Hematopoietic multipotent progenitor cell treated with erythropoietin and hydrocortisone succinate and interleukin-3 and kit ligand, for 17 days (in vitro differentiated cells): ENCODE results near the gene FBXO44.
"Not testable (repeated sequence)": the region's sequence is repeated elsewhere in the genome, so short reads cannot be mapped to it uniquely, and the experiment has no call there.

ENCODE experiments used
- DNase-seq: peaks from one replicate; pipeline ENCODE4 v3.0.0-alpha.2; 2015; ENCODE audit warnings: low spot score

FBXO44 gene, protein sequence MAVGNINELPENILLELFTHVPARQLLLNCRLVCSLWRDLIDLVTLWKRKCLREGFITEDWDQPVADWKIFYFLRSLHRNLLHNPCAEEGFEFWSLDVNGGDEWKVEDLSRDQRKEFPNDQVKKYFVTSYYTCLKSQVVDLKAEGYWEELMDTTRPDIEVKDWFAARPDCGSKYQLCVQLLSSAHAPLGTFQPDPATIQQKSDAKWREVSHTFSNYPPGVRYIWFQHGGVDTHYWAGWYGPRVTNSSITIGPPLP

DNA sequence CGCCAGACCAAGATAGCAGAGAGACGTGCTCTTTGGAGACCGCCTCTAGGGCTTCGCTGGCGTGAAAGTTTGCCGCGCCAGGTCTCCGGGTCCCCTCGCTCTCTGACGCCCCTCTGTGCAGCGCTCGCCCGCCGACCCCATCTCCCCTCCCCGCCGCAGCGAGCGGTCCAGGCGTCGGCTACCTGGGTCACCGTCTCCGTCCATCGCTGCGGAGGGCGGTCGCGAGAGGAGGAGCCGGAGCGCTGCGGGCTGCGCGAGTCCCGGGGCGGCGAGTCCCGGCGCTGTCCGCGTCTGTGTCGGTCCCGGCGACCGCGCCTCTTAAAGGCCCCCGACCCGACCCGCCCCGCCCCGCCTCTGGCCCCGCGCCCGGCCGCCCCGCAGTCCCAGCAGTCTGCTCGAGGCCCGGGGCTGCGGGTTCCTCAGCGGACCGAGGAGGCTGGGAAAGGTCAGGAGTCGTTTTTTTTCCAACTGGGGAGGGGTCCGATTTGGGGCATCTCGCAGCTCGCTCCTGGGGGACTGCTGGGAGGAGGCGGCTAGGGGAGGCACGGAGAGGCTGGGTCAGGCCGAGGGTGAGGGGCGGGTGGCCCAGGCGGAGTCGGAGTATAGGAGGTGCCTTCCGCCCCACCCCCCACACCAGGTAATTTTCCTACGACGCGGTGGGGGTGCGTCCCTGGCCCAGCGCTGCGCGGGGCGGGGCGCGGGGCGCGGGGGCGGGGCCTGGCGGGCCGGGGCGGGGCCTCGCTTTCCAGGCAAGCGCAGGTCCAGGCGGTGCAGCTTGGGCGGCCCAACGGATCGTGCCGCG is at the start of gene FBXO44, which contains the start of gene FBXO2:
Gene FBXO44, plus strand, starts transcription at position 741 of the 802 bp plus-strand sequence. CDS start 959 bp downstream, outside the sequence.
Gene FBXO2, minus strand, starts transcription at position 293 of the 802 bp plus-strand sequence. Its CDS starts 89 bp downstream, at position 204.
- no peak for DNase-seq

DNA sequence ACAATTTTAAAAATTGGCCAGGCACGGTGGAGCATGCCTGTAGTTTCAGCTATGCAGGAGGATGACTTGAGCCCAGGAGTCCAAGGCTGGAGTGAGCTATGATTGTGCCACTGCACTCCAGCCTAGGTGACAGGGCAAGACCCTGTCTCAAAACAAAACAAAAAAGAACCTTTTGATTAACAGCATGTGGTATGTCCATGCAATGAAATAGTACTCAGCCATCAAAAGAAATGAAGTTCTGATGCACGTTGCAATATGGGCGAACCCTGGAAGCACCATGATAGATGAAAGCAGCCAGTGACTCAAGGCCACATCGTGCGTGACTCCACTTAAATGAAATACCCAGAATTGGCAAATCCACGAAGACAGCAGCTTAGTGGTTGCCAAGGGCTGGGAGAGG is 47.9 kb upstream of the FBXO44 start:
- no peak for DNase-seq

DNA sequence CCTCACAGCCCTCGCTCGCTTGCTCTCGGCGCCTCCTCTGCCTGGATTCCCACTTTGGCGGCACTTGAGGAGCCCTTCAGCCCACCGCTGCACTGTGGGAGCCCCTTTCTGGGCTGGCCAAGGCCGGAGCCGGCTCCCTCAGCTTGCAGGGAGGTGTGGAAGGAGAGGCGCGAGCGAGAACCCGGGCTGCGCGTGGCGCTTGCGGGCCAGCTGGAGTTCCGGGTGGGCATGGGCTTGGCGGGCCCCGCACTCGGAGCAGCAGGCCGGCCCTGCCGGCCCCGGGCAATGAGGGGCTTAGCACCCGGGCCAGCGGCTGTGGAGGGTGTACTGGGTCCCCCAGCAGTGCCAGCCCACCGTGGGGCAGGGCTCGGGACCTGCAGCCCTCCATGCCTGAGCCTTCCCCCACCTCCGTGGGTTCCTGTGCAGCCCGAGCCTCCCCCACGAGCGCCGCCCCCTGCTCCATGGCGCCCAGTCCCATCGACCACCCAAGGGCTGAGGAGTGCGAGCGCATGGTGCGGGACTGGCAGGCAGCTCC is 46.0 kb upstream of the FBXO44 start:
- not testable (repeated sequence) for DNase-seq

DNA sequence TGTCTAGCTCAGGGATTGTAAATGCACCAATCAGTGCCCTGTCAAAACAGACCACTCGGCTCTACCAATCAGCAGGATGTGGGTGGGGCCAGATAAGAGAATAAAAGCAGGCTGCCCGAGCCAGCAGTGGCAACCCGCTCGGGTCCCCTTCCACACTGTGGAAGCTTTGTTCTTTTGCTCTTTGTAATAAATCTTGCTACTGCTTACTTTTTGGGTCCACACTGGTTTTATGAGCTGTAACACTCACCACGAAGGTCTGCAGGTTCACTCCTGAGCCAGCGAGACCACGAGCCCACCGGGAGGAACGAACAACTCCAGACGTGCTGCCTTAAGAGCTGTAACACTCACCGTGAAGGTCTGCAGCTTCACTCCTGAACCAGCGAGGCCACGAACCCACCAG is 45.3 kb upstream of the FBXO44 start:
- not testable (repeated sequence) for DNase-seq

DNA sequence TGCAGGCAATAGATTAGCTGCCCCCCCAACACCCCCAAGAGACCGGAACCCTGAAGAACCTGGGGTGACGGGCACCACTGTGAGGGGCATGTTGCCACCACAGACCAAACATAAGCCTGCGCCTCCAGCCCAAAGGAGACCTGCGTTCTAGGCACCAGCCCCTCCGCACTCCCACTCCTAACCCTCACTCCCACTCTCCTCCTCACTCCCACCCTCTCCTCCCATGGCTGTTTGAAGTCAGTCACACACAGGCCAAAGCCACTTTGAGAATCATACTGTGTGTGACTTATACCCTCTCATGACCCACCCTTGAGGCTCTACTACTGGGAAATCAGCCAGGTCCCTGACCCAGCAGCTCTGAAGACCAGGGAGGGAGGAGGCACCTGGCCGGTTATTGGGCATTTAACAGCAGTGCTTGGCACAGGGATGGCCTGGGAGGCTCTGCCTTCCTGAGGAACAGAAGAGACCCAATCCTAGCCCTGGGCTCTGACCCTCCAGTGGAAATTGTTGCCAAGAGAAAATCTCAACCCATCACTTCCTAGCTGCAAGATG is 44.0 kb upstream of the FBXO44 start:
- no peak for DNase-seq

DNA sequence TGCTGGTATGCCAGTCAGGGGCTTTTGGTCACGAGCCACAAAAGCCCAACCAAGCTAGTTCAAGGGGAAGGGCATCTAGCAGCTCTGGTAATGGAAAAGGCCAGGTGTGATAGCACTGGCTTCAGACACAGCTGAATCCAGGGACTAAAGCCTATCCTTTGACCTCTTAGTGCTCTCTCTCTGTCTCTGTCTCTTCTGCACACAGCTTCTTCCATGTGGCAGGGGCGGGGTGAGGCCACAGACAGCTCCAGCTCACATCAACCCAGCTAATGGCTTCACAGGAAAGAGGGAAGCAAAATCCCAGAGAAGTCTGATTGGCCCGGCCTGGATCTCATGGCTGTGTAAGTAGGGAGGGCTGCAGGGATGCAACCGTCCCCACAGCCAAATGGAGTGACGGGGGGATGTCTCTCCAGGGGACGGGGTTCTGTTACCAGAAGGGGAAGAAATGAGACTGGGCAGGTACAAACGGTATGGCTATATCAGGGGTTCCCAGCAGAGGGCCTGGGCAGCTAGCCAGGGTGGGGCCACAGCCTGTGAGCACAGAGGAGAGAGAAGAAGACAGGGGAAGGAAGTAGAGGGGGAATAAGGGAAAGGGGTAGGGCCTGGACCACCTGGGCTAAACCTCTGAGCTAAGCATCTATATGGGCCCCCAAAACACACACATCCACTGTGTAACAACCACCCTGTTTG is 42.9 kb upstream of the FBXO44 start:
- no peak for DNase-seq

DNA sequence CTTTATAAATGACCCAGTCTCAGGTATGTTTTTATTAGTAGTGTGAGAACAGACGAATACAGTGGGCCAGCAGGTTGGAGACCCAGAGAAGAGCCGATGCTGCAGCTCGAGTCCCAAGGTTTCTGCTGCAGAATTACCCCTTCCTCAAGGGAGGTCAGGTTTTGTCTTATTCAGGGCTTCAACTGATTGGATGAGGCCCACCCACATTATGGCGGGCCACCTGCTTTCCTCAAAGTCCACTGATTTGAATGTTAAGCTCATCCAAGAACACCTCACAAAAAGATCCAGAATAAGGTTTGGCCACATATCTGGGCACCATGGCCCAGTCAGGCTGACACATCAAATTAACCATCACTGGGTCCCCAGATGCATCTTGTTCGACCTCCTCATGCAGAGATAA is 41.3 kb upstream of the FBXO44 start:
- DNase-seq = no peak

DNA sequence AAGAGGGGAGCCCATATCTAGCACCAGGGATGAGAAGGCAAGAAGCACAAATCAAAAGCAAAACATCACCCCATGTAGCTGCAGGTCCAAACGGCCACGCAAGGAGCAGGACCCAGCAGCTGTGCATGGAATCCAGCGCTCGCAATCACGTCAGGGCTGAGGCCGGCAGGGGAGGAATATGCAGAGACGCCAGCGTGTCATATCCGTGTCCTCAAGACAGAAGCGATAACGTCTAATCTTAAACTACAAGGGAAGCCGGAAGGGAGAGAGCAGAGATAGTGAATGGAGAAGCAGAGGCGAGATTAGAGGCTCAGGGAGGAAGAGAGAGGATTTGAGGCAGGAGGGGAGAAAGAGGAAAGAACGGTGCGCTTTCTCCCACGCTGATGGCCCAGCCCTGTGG is 39.6 kb upstream of the FBXO44 start:
- no peak for DNase-seq

DNA sequence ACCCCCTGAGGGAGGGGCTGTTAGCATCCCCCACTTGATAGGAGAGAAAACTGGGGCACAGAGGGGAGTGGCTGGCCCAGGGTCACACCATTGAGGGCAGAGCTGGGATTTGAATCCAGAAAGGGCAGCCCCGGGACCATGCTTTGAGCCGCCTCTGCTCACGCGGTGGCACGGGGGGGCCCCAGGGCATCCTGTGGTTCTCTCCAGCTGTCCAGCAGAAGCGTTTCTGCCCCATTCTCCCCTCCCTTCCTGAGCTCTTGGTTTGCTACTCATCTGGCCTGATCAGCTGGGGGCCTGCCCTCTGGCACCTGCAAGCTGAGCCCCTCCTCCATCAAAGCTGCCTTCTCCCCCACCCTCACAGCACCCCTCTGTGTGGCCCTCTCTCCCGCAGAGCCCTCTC is 37.9 kb upstream of the FBXO44 start:
- DNase-seq = no peak

DNA sequence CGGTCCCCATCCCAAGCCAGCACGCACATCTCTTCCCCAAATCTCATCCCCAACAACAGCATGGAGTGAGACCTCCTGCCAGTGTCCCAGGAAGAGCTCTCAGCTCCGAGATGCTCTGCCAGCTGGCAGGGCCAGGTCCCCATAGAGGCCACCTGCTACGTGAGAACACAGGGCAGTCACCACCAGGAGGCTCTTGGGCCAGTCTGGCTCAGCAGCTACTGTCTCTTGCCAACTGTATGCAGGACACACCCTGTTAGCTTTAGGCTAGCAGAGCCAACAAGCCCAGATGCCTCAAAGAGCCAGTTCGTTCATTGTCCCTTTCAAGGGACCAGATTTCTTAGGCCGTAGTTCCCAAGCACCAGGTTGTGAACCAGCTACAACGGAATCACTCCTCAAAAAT is 37.4 kb upstream of the FBXO44 start:
- no peak for DNase-seq

DNA sequence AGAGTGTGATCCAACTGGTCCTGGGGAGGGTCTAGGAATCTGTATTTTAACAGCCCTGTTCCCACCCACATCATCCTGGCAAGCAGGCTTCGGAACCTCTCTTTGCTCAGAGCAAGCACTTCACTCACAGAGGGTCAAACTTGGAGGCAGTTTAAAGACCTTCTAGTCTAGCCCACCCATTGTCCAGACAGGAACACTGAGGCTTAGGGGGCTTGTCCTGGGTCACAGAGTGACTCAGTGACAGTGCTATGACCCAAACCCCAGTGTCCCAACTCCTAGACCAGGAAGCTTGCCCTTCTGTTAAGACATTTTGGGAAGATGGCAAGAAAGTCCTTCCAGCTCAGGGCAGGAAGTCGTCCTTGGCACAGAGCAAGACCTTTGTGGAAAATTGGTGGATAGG is 36.9 kb upstream of the FBXO44 start:
- DNase-seq = no peak

DNA sequence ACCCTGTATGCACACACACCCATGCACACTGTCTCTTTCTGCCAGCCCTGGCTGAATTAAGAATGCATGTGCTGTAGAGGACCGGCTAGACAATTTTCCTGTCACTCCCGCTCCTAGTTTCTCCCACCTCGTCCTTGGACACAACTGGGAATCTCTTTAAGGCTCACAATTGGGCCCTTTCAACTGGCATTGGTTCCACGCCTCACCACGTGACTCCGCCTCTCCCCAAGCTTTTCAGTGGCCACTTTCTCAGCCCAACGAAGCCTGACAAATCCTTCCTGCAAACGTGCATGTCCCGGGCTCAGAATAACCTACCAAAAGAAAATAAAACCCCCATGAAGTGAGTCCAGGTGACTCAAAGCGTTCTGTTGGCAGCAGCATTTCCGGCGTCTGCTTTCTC is 34.3 kb upstream of the FBXO44 start:
- DNase-seq = no peak

DNA sequence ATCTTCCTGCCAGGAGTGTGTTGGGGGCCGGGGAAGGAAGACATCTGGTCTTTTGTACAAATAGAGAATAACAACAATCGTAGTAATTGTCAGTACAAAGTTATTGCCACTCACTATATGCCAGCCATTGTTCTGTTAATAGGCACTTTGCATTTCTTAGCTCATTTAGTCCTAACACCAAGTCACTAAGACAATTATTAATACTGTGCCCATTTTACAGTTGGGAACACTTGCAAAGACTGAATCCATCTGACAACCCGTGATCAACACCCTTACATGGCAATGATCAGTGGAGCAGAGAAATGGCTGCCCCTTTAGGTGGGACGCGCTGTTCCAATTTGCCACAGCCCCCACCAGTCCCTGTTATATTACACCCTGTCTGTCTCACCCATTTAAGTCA is 33.8 kb upstream of the FBXO44 start:
- DNase-seq = no peak

DNA sequence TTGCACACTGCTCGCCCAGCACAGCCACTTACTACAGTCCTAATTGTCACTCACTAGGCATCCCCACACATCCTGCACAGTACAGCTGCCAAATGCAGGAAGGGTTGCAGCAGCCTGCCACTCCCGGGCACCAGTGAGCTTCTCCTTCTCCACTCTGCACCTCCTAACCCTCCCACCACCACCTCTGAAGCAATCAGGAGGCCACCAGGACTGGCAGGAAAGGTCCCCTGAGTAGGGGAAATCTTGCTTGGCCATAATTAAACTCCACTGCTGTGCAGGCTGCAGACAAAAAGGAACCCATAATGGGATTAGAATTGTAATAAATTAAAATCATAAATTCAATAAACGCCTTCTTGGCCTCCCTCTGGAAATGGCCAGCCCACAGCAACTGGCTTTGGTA is 32.3 kb upstream of the FBXO44 start:
- no peak for DNase-seq

DNA sequence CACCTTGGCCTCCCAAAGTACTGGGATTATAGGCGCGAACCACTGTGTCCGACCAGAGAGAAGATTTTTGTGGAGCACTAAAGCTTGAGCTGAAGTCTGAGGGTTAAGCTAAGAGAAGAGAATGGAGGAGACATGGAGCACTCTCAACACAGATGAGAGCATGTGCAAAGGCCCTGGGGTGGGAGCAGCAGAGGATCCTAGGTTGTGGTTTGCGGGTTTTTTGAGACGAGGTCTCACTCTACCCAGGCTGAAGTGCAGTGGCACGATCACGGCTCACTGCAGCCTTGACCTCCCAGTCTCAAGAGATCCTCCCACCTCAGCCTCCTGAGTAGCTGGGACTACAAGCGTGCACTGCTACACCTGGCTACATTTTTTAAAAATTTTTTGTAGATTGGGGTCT is 31.0 kb upstream of the FBXO44 start:
- DNase-seq = no peak

DNA sequence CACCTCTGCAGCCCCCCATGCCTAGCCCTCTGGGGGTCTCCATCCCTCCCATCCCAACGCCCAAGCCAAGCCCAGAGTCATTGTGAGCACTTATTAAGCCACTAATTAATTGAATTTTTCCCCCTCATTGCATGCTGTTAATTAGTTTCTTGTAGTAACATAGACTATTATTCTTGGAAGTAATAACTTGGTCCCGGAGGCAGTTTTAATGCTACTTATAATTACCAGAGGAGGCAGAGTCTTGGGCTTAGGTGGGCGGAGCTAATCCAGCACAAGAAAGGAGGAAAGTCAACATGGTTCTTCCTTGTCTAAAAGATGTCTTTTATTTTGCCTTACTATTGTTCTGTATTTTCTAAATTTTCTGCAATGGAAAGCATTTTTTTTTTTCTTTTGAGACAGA is 28.1 kb upstream of the FBXO44 start:
- DNase-seq = no peak

DNA sequence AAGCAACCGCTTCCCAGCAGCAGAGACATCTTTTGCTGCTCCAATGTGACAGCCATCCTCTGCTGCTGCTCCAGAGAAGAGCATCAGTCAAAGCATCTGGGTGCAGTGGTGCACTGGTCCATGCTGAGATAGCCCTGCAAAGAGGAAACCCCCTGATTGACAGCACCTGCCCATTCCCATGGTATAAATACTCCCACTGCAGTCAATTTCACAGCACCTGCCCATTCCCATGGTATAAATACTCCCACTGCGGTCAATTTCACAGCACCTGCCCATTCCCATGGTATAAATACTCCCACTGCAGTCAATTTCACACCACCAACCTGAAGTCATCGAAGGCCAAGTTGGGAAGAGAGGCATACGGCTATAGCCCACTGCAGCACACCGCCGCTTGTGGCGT is 25.9 kb upstream of the FBXO44 start:
- DNase-seq = no peak

DNA sequence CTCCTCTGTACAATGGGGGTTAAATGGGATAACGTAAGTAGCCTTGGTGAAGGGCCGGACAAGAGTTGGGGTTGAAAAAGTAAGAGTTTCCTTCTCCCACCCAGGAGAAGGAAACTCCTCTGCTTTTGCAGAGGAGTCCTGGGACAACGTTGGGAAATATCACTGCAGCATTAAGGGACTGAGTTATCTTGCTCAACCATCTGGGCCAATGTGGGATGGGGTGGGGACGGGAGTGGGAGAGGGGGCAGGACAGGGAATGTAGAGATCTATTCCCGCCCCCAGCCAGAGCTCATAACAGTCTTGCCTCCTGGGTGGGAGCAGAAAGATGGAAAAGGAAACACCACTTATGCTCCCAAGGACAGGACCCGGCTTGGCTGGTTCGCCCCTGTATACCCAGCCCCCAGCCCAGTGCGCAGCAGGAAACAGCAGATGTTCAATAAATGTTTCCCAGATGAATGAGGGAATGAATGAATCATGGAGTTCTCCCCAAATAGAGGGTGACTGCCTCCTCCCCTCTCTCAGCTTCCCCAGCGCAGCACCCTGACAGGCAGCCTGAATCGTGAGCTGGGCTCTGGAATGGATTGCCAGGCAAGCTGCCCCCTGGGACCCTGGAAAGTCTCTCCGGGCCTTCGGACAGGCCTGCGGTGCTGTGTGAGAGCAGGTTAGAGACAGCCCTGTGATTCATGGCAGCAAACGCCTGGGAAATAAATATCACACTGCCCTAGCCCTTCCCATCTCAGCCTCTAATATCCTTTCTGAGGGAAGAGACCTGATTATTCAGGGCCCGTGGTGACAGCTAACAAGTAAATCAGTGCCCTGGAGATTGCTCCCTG is 25.3 kb upstream of the FBXO44 start:
- no peak for DNase-seq

DNA sequence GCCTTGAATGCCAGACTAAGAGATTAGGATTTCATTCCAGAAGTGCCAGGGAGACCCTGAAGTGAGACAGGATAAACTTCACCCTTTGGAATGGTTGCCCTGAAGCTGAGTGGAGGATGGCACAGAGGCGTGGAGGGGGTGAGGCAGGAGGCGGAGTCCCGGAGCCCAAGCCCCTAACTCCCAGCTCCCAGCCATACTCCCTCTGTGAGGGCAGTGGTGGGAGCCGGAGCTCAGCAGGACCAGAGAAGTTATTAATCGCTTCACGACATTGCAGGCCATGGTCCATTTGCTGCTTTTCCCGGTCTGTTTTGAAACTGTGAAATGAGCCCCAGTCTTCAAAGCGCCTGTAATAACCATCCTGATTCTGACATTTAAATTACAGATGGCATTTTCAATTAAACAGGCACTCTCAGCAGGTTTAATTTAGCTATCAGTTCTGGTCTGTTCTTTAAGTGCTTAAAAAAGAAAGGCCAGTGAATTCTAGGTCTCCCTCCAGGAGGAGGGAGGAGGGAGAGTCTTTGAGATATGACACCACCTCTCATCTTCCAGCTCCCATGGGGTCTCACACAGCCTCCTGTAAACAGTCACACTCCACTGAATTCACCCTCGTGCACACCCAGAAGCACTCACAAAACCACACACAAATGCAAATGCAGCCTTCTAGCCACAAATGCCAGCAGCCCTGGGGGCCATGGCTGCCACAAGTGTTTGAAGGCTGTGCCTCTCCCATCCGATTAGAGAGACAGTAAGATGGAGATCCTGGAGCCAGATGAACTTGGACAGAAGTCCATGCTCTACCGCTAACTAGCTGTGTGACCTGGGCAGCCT is 20.1 kb upstream of the FBXO44 start:
- no peak for DNase-seq

DNA sequence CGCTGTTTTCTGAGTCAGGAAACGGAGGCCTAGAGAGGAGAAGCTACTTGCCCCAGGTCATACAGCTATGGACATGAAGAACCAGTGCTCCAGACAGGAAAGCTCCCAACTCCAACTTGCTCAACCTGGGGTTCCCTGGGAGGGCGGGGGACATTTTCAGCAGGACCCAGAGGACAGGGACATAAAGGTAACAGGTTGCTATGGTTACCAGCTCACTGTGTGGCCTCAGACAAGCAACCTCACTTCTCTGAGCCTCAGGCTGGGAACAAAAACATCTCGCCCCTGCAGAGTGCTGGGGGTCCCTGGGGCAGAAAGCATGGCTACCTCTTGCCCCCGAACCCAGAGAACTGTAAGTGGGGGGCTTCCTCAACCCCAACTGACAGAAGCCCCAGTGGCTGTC is 16.6 kb upstream of the FBXO44 start:
- DNase-seq = no peak

DNA sequence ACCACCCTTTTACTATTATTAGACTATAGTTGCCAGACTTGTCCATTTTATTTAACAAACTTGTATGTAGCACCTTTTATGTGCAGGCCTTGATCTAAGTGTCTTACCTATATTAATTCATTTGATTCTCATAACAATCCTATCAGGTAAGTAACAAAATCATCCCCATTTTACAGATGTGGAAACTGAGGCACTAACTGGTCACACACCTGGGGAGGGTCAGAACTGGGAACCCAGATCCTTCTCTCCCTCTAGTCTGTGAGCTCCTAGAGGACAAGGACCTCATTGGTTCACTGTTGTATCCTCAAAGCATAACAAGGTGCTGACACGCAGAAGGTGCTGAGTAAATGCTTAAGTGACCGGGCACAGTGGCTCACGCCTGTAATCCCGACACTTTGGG is 15.3 kb upstream of the FBXO44 start:
- no peak for DNase-seq
